B cell (primary cell): Measurements from ENCODE around the gene PAK3. TPM values are rescaled to one million over a fixed set of nuclear protein-coding genes. Genes with fewer than 3 reads are reported as not detected.

Experiments
- ATAC-seq: fragments of 200-7000 bp; cut with Tn5 transposase; one replicate; pipeline ENCODE4 v1.10.0; 2021; ENCODE audit warnings: low read depth, mild to moderate bottlenecking, moderate number of reproducible peaks, moderate library complexity
- CTCF ChIA-PET: fragments of 350-600 bp; sonication (Branson Sonifier 250); formaldehyde crosslinking; loops from one replicate; lab custom pipeline; 2021; ENCODE audit warnings: antibody characterized with exemption, inconsistent platforms; lab: Charles Lee
- POLR2A ChIA-PET: fragments of 350-600 bp; sonication (Branson Sonifier 250); formaldehyde crosslinking; loops from one replicate; lab custom pipeline; 2021; ENCODE audit warnings: antibody characterized with exemption; lab: Charles Lee
- DNase-seq: peaks from one replicate; pipeline ENCODE4 v3.0.0; 2013
- H2AFZ ChIP-seq: 2 replicates; pipeline ENCODE4 v1.6.1; 2012; ENCODE audit warnings: mild to moderate bottlenecking, low read depth, low read length; ENCODE audit not compliant: insufficient read depth, poor library complexity, severe bottlenecking
- H3K27ac ChIP-seq, 2 donors: 1 replicate in 1 of 2; 2 replicates in 1 of 2; pipeline ENCODE4 v1.5.1; 2012 to 2013; ENCODE audit warnings: low read length in 2 of 2, mild to moderate bottlenecking in 2 of 2, moderate library complexity in 1 of 2
- H3K27me3 ChIP-seq, 4 experiments: fragments of 200-600 bp in 1 of 4; sonication (generic) in 1 of 4; replicated peaks in 1 of 4; 1 replicate in 2 of 4; 2 replicates in 2 of 4; pipeline versions ENCODE4 v1.6.1 to v1.7.0; 2013 to 2016; ENCODE audit warnings: low read length in 3 of 4, mild to moderate bottlenecking in 2 of 4, mixed read lengths in 1 of 4, moderate library complexity in 1 of 4; ENCODE audit not compliant: insufficient read depth in 4 of 4, control insufficient read depth in 3 of 4; ENCODE audit errors: control extremely low read depth in 1 of 4
- H3K36me3 ChIP-seq, 2 experiments: replicated peaks in 1 of 2; 1 replicate in 1 of 2; 2 replicates in 1 of 2; pipeline versions ENCODE4 v1.6.1 to v1.7.1; 2013; ENCODE audit warnings: low read length in 1 of 2; ENCODE audit not compliant: insufficient read depth in 2 of 2, control insufficient read depth in 1 of 2; ENCODE audit errors: control extremely low read depth in 1 of 2, extremely low read depth in 1 of 2
- H3K4me1 ChIP-seq, 2 donors: fragments of 200-600 bp in 1 of 2; sonication (generic) in 1 of 2; 1 replicate in 1 of 2; 2 replicates in 1 of 2; pipeline versions ENCODE4 v1.5.1 to v1.6.1; 2013 to 2017; ENCODE audit warnings: low read length in 2 of 2; ENCODE audit not compliant: control insufficient read depth in 2 of 2, insufficient read depth in 2 of 2
- H3K4me2 ChIP-seq: replicated peaks from 2 replicates; pipeline ENCODE3; 2012; ENCODE audit warnings: mild to moderate bottlenecking, low read depth, low read length; ENCODE audit not compliant: poor library complexity, severe bottlenecking
- H3K4me3 ChIP-seq, 5 experiments: fragments of 200-600 bp in 1 of 5; sonication (generic) in 1 of 5; 1 replicate in 3 of 5; 2 replicates in 2 of 5; pipeline versions ENCODE4 v1.5.1 to v1.7.0; 2011 to 2016; ENCODE audit warnings: low read length in 4 of 5, mild to moderate bottlenecking in 4 of 5, low read depth in 2 of 5, control low read depth in 1 of 5, moderate library complexity in 1 of 5; ENCODE audit not compliant: insufficient read depth in 1 of 5; ENCODE audit errors: control extremely low read depth in 1 of 5, extremely low read depth in 1 of 5
- H3K79me2 ChIP-seq: fragments of 200-600 bp; sonication (generic); one replicate; pipeline ENCODE4 v1.6.0; 2016; ENCODE audit warnings: low read length; ENCODE audit not compliant: control insufficient read depth, insufficient read depth
- H3K9ac ChIP-seq: fragments of 200-600 bp; sonication (generic); 2 replicates; pipeline ENCODE4 v1.6.1; 2017; ENCODE audit warnings: mild to moderate bottlenecking, low read length, moderate library complexity
- H3K9me3 ChIP-seq, 3 donors: one replicate each; pipeline versions ENCODE4 v1.6.1 to v1.7.1; 2013; ENCODE audit warnings: low read length in 2 of 3; ENCODE audit not compliant: control insufficient read depth in 2 of 3, insufficient read depth in 1 of 3; ENCODE audit errors: control extremely low read depth in 1 of 3
- H4K20me1 ChIP-seq: 2 replicates; pipeline ENCODE4 v1.6.0; 2012; ENCODE audit warnings: mild to moderate bottlenecking, low read length; ENCODE audit not compliant: insufficient read depth, control insufficient read depth, poor library complexity, severe bottlenecking
- H3K27ac Mint-ChIP-seq: one replicate; pipeline ENCODE4 v1.8.0; 2021; ENCODE audit warnings: mixed read lengths
- H3K27me3 Mint-ChIP-seq: one replicate; pipeline ENCODE4 v1.8.0; 2021; ENCODE audit warnings: mixed read lengths
- H3K4me1 Mint-ChIP-seq: one replicate; pipeline ENCODE4 v1.8.0; 2021; ENCODE audit warnings: mixed read lengths
- H3K4me3 Mint-ChIP-seq: one replicate; pipeline ENCODE4 v1.8.0; 2021; ENCODE audit warnings: mixed read lengths
- H3K9me3 Mint-ChIP-seq: one replicate; pipeline ENCODE4 v1.8.0; 2022; ENCODE audit warnings: mixed read lengths; ENCODE audit not compliant: insufficient read depth
- CTCF ChIP-seq: fragments of 200-600 bp; IDR thresholded peaks from one replicate; pipeline ENCODE4 v1.8.0; 2022; ENCODE audit warnings: antibody characterized with exemption, mild to moderate bottlenecking
- EZH2 ChIP-seq: IDR thresholded peaks from 2 replicates; pipeline ENCODE4 v1.6.1; 2012; ENCODE audit warnings: borderline replicate concordance, low read depth, mild to moderate bottlenecking, moderate library complexity, low read length; ENCODE audit not compliant: insufficient read depth, poor library complexity, severe bottlenecking
- WGBS: methylation state at CpG from one replicate; pipeline ENCODE4 v1.1.5; 2013; ENCODE audit warnings: missing lambda C conversion rate; ENCODE audit not compliant: insufficient coverage; 5-methylcytosine and 5-hydroxymethylcytosine counted together
- intact Hi-C: fragments of 100-400 bp; cut with micrococcal nuclease; formaldehyde crosslinking; loops from one replicate; pipeline ENCODE4 v1.10.0; 2022
- polyA plus RNA-seq: library from polyadenylated mRNA; depleted of rRNA; stranded (reverse); fragments of >200 nt; gene quantifications from 2 replicates; pipeline ENCODE4 v1.2.3, GENCODE V29; 2012
- total RNA-seq, 2 donors: library from RNA; stranded (reverse); fragments of 120-200 nt in 1 of 2; gene quantifications; 1 replicate in 1 of 2; 2 replicates in 1 of 2; pipeline versions ENCODE4 v1.2.3 to v1.2.4, GENCODE V29; 2013 to 2022

Gene PAK3
- total and polyA plus RNA-seq, 2 donors (not counting 1 experiment from before 2014, with no cell fraction given), result 0.17 TPM; not detected in 1

GRCh38 chrX:111101580-111101979 lies 5.6 kb downstream of the PAK3 start:
- CTCF ChIA-PET, result no interaction called here
- no peak overlapping the region for H2AFZ ChIP-seq
- no peak overlapping the region for H3K4me3 ChIP-seq
- no peak for DNase-seq
- H3K9me3 Mint-ChIP-seq, result no peaks in the 10 kb centered on the region
- no peaks in the 10 kb centered on the region for H3K79me2 ChIP-seq
- WGBS, result no CpG with 5 or more reads among the region's 2 CpGs
- H3K4me2 ChIP-seq, result no peak overlapping the region
- no peak for TF ChIP-seq EZH2
- no peak for TF ChIP-seq CTCF
- intact Hi-C loops, result no loop called here
- no peak overlapping the region for H3K27ac ChIP-seq
- H3K4me1 Mint-ChIP-seq, result peaks cover 9% of the 10 kb centered on the region
- no peak overlapping the region for H3K4me3 Mint-ChIP-seq
- H3K9me3 ChIP-seq, result no peaks in the 10 kb centered on the region
- H3K9ac ChIP-seq, result no peak overlapping the region
- no peak for ATAC-seq
- peaks cover 0 to 13% (median 4%) of the 10 kb centered on the region in 4 experiments for H3K27me3 ChIP-seq
- no peak overlapping the region for H3K27ac Mint-ChIP-seq
- peaks cover 11% of the 10 kb centered on the region for H3K27me3 Mint-ChIP-seq
- H3K4me1 ChIP-seq, result peaks cover 8% of the 10 kb centered on the region in 2 donors
- POLR2A ChIA-PET, result no interaction called here
- H4K20me1 ChIP-seq, result no peaks in the 10 kb centered on the region
- no peaks in the 10 kb centered on the region for H3K36me3 ChIP-seq

GRCh38 chrX:111102636-111103035 lies 6.6 kb downstream of the PAK3 start:
- Histone ChIP-seq H3K4me2 (no peak overlapping the region), H3K4me3 (no peak overlapping the region), H3K4me1 (peaks cover 8% of the 10 kb centered on the region in 2 donors), H3K27me3 (peaks cover 0 to 10% (median 1%) of the 10 kb centered on the region in 4 experiments), H2AFZ (no peak overlapping the region), H3K27ac (no peak overlapping the region), H3K9ac (no peak overlapping the region), H4K20me1 (no peaks in the 10 kb centered on the region), H3K79me2 (no peaks in the 10 kb centered on the region), H3K9me3 (no peaks in the 10 kb centered on the region), H3K36me3 (no peaks in the 10 kb centered on the region)
- ChIA-PET CTCF (interaction anchor here (0.6 to 1.2 kb wide), 2 partner anchors 21 to 240 kb away, joined by 3 read pairs; no protein-coding TSS in a partner anchor), POLR2A (no interaction called here)
- Mint-ChIP-seq H3K27ac (no peak overlapping the region), H3K27me3 (peaks cover 8% of the 10 kb centered on the region), H3K4me3 (no peak overlapping the region), H3K4me1 (peaks cover 9% of the 10 kb centered on the region), H3K9me3 (no peaks in the 10 kb centered on the region)
- TF ChIP-seq EZH2, result no peak
- TF ChIP-seq CTCF, result no peak
- no peak for ATAC-seq
- no CpG with 5 or more reads among the region's 1 CpG for WGBS
- no peak for DNase-seq
- intact Hi-C loops, result no loop called here
